GM12878 (cell line): ENCODE results near the gene LYRM4. TPM values are rescaled to one million over a fixed set of nuclear protein-coding genes. Genes with fewer than 3 reads are reported as not detected.

Experiments used
- ATAC-seq: fragments of 200-7000 bp; cut with Tn5 transposase; 3 replicates; pipeline ENCODE4 v1.9.1; 2020; ENCODE audit warnings: mild to moderate bottlenecking, moderate library complexity
- BruUV-seq: library from RNA; stranded (reverse); fragments of 400-500 nt; replicated peaks from 2 replicates; lab custom pipeline; 2021; lab: Mats Ljungman, UMichigan
- CTCF ChIA-PET: fragments of 300-600 bp; sonication (Branson Sonifier 250); formaldehyde crosslinking; extraction: SDS; loops from one replicate; lab custom pipeline; 2021; ENCODE audit warnings: inconsistent platforms; lab: Yijun Ruan, JAX
- POLR2A ChIA-PET: fragments of 350-600 bp; formaldehyde crosslinking; extraction: SDS; loops from one replicate; lab custom pipeline; 2021; ENCODE audit warnings: inconsistent platforms; lab: Charles Lee
- RAD21 ChIA-PET: fragments of 300-600 bp; sonication (Branson Sonifier 250); formaldehyde crosslinking; loops from one replicate; lab custom pipeline; 2023; ENCODE audit warnings: antibody characterized with exemption; ENCODE audit not compliant: unreplicated experiment; lab: Charles Lee
- SMC1A ChIA-PET: fragments of 300-600 bp; sonication (Branson Sonifier 250); formaldehyde crosslinking; loops from one replicate; lab custom pipeline; 2023; ENCODE audit not compliant: unreplicated experiment, uncharacterized antibody; lab: Charles Lee
- DNase-seq: peaks from one replicate; pipeline ENCODE4 v3.0.0-alpha.2; 2011; ENCODE audit warnings: low read depth, low spot score
- FAIRE-seq: peaks from 3 replicates; lab custom pipeline; 2011; peaks lifted over from hg19 to GRCh38; lab: Jason Lieb, UNC
- H2AFZ ChIP-seq: 2 replicates; pipeline ENCODE4 v1.6.0; 2011; ENCODE audit warnings: low read depth, low read length, control low read depth; ENCODE audit not compliant: control insufficient read depth
- H3K27ac ChIP-seq: 2 replicates; pipeline ENCODE4 v1.5.1; 2011; ENCODE audit warnings: control low read depth; ENCODE audit not compliant: control insufficient read depth, insufficient read depth
- H3K27me3 ChIP-seq, 2 experiments: replicated peaks in 1 of 2; 2 replicates each; pipeline versions ENCODE4 v1.6.0 to v1.6.1; 2011; ENCODE audit warnings: low read length in 1 of 2; ENCODE audit not compliant: control insufficient read depth in 2 of 2, insufficient read depth in 2 of 2
- H3K36me3 ChIP-seq, 2 experiments: 2 replicates each; pipeline ENCODE4 v1.5.1; 2011; ENCODE audit warnings: low read length in 1 of 2; ENCODE audit not compliant: control insufficient read depth in 2 of 2, insufficient read depth in 2 of 2
- H3K4me1 ChIP-seq: 2 replicates; pipeline ENCODE4 v1.6.1; 2011; ENCODE audit warnings: mild to moderate bottlenecking, low read length, moderate library complexity, mixed read lengths; ENCODE audit not compliant: control insufficient read depth, insufficient read depth
- H3K4me2 ChIP-seq: 2 replicates; pipeline ENCODE4 v1.6.0; 2011; ENCODE audit warnings: control low read depth; ENCODE audit not compliant: control insufficient read depth, insufficient read depth
- H3K4me3 ChIP-seq: fragments of 200-600 bp; sonication (generic); 2 replicates; pipeline ENCODE4 v1.5.1; 2016
- H3K79me2 ChIP-seq: 2 replicates; pipeline ENCODE4 v1.6.0; 2011; ENCODE audit warnings: low read length; ENCODE audit not compliant: control insufficient read depth, insufficient read depth
- H3K9ac ChIP-seq: 2 replicates; pipeline ENCODE4 v1.8.0; 2011; ENCODE audit warnings: low read length, control low read depth, mixed read lengths; ENCODE audit not compliant: control insufficient read depth, insufficient read depth
- H3K9me3 ChIP-seq: replicated peaks from 3 replicates; pipeline ENCODE4 v1.5.1; 2011; ENCODE audit warnings: mild to moderate bottlenecking, low read length; ENCODE audit not compliant: control insufficient read depth, insufficient read depth
- H4K20me1 ChIP-seq: 2 replicates; pipeline ENCODE4 v1.6.0; 2011; ENCODE audit not compliant: control insufficient read depth, insufficient read depth
- ATF7 ChIP-seq: fragments of 450-650 bp; IDR thresholded peaks from 2 replicates; pipeline ENCODE4 v1.6.1; 2016; ENCODE audit warnings: low read depth, mild to moderate bottlenecking
- MTA3 ChIP-seq: IDR thresholded peaks from 2 replicates; pipeline ENCODE4 v1.6.1; 2012; ENCODE audit warnings: low read length, inconsistent platforms, borderline replicate concordance
- NFYA ChIP-seq: IDR thresholded peaks from 2 replicates; pipeline ENCODE4 v1.6.1; 2011; ENCODE audit warnings: low read depth, mild to moderate bottlenecking, low read length, improper control_type of control experiment, borderline replicate concordance
- RFX5 ChIP-seq: IDR thresholded peaks from 2 replicates; pipeline ENCODE4 v1.6.1; 2011; ENCODE audit warnings: low read depth, low read length, improper control_type of control experiment
- RUNX3 ChIP-seq: IDR thresholded peaks from 2 replicates; pipeline ENCODE4 v1.6.1; 2012; ENCODE audit warnings: low read length, inconsistent platforms
- ZNF274 ChIP-seq: IDR thresholded peaks from one replicate; pipeline ENCODE4 v1.8.0; 2011; ENCODE audit not compliant: insufficient read length, insufficient read depth
- WGBS: methylation state at CpG from one replicate; pipeline ENCODE4 v1.1.6; 2016; ENCODE audit warnings: low lambda C conversion rate; ENCODE audit not compliant: insufficient replicate concordance, insufficient coverage; ENCODE audit errors: missing lambda C conversion rate; 5-methylcytosine and 5-hydroxymethylcytosine counted together
- in situ Hi-C: fragments of 300-500 bp; cut with MboI; formaldehyde crosslinking; loops from 9 replicates; pipeline ENCODE4 v1.14.3; 2018; ENCODE audit warnings: mixed read lengths
- intact Hi-C: fragments of 100-400 bp; cut with micrococcal nuclease; formaldehyde crosslinking; loops from one replicate; pipeline ENCODE4 v1.14.2; 2022; ENCODE audit not compliant: unreplicated experiment
- polyA plus RNA-seq, 11 experiments: library from polyadenylated mRNA; depleted of rRNA in 4 of 11; unstranded in 6 of 11; stranded (reverse) in 5 of 11; fragments of >200 nt; fragmentation: Nextera tagmentation in 4 of 11; fragmentation: Illumina TruSeq in 1 of 11; extraction: Ambion mirVana in 4 of 11; extraction: Trizol in 1 of 11; gene quantifications; 1 replicate in 1 of 11; 2 replicates in 10 of 11; pipeline versions ENCODE4 v1.2.1 to v1.2.3, GENCODE V29; 2011 to 2016; ENCODE audit warnings: inconsistent platforms in 2 of 11, missing spikeins in 2 of 11, low read depth in 1 of 11
- total RNA-seq, 4 experiments: library from RNA; depleted of rRNA in 3 of 4; stranded (reverse); fragments of >200 nt in 3 of 4; fragmentation: Illumina TruSeq in 1 of 4; extraction: Trizol in 1 of 4; gene quantifications; 2 replicates each; pipeline versions ENCODE4 v1.2.1 to v1.2.3, GENCODE V29; 2013 to 2021
- TF ChIP-seq, protein P1 (sequence below): fragments of 450-650 bp; IDR thresholded peaks from 2 replicates; pipeline ENCODE4 v1.6.1; 2017; ENCODE audit warnings: antibody characterized with exemption, mild to moderate bottlenecking, moderate library complexity

The LYRM4 gene
- total and polyA plus RNA-seq, 10 of the 15 experiments (the other 5 are each of a cell fraction or from before 2014, with no cell fraction given): 32.7 to 66.8 (median 44.0) TPM

DNA sequence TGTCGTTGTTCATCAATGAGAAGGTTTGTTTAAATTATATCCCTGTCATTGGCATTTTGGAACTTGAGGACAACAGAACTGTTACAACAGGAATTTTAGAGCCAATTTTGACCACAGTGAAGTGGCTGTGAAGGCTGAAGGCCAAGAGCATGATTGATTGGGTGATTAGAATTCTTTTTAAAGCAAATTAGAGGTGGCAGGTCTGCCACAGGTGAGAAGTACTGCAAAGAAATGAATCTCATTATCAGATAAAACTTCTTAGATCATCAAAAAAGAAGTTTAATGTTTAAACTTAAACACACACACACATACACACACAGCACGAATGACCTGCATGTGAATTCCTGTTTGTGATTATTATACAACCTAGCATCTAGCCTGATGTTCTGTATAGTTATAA is 32.9 kb upstream of the LYRM4 start:
- no peaks in the 10 kb centered on the region for H3K36me3 ChIP-seq
- no peak overlapping the region for H2AFZ ChIP-seq
- DNase-seq: no peak
- ChIA-PET SMC1A (no interaction called here), RAD21 (no interaction called here), CTCF (interaction anchor here (0.7 to 1.3 kb wide), 2 partner anchors 9 to 150 kb away, joined by 3 to 4 read pairs; no protein-coding TSS in a partner anchor), POLR2A (interaction anchor here (0.7 kb wide), 1 partner anchor 27 kb away, joined by 5 read pairs; no protein-coding TSS in a partner anchor)
- no peak overlapping the region for H3K9ac ChIP-seq
- no peak for FAIRE-seq
- ATAC-seq: no peak
- peaks cover 11% of the 10 kb centered on the region; the same call in 1 of the 2 replicates for H3K4me1 ChIP-seq
- no peaks in the 10 kb centered on the region for H4K20me1 ChIP-seq
- peaks cover 5% of the 10 kb centered on the region for H3K79me2 ChIP-seq
- WGBS: 90% methylated on average over 2 of the region's 2 CpGs
- no peak overlapping the region for H3K27ac ChIP-seq
- intact Hi-C loops: no loop called here
- no peaks in the 10 kb centered on the region for H3K9me3 ChIP-seq
- H3K27me3 ChIP-seq: no peaks in the 10 kb centered on the region
- no peak for TF ChIP-seq MTA3
- TF ChIP-seq NFYA: no peak
- TF ChIP-seq ZNF274: no peak
- TF ChIP-seq ATF7: no peak
- no peak for TF ChIP-seq RUNX3
- TF ChIP-seq, protein P1, sequence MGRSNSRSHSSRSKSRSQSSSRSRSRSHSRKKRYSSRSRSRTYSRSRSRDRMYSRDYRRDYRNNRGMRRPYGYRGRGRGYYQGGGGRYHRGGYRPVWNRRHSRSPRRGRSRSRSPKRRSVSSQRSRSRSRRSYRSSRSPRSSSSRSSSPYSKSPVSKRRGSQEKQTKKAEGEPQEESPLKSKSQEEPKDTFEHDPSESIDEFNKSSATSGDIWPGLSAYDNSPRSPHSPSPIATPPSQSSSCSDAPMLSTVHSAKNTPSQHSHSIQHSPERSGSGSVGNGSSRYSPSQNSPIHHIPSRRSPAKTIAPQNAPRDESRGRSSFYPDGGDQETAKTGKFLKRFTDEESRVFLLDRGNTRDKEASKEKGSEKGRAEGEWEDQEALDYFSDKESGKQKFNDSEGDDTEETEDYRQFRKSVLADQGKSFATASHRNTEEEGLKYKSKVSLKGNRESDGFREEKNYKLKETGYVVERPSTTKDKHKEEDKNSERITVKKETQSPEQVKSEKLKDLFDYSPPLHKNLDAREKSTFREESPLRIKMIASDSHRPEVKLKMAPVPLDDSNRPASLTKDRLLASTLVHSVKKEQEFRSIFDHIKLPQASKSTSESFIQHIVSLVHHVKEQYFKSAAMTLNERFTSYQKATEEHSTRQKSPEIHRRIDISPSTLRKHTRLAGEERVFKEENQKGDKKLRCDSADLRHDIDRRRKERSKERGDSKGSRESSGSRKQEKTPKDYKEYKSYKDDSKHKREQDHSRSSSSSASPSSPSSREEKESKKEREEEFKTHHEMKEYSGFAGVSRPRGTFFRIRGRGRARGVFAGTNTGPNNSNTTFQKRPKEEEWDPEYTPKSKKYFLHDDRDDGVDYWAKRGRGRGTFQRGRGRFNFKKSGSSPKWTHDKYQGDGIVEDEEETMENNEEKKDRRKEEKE: no peak
- TF ChIP-seq RFX5: no peak
- no peak overlapping the region for H3K4me3 ChIP-seq
- no TSS peak for BruUV-seq
- no peak overlapping the region for H3K4me2 ChIP-seq
- in situ Hi-C loops: no loop called here
